Urothelium cell line (cell line): Measurements from ENCODE around the gene AAK1.

ENCODE experiments used
- DNase-seq: peaks from one replicate; pipeline ENCODE4 v3.0.0; 2011; ENCODE audit warnings: low spot score, mixed read lengths
- FAIRE-seq: peaks from 2 replicates; lab custom pipeline; 2011; peaks lifted over from hg19 to GRCh38; lab: Jason Lieb, UNC

The AAK1 gene

GRCh38 chr2:69501301-69501700, 142.2 kb downstream of the AAK1 start:
- DNase-seq (no peak), FAIRE-seq (no peak)

GRCh38 chr2:69499966-69500365, 143.6 kb downstream of the AAK1 start:
- DNase-seq (no peak), FAIRE-seq (no peak)

- FAIRE-seq: no peak
Observed at GRCh38 chr2:69499242-69499641, 144.3 kb downstream of the AAK1 start.

GRCh38 chr2:69495861-69496260, 147.7 kb downstream of the AAK1 start:
- FAIRE-seq: no peak
- no peak for DNase-seq

More at GRCh38 chr2:69499242-69499641, 144.3 kb downstream of the AAK1 start:
- no peak for DNase-seq

GRCh38 chr2:69495008-69495407, 148.5 kb downstream of the AAK1 start:
- FAIRE-seq (no peak), DNase-seq (no peak)

- DNase-seq: no peak
- FAIRE-seq: no peak
Observed at GRCh38 chr2:69494126-69494525, 149.4 kb downstream of the AAK1 start.

- DNase-seq: no peak
- FAIRE-seq: no peak
Observed at GRCh38 chr2:69493268-69493667, 150.3 kb downstream of the AAK1 start.

- no peak for DNase-seq
- FAIRE-seq: no peak
Observed at GRCh38 chr2:69491864-69492263, 151.7 kb downstream of the AAK1 start.

- FAIRE-seq: no peak
- no peak for DNase-seq
Observed at GRCh38 chr2:69490486-69490885, 153.1 kb downstream of the AAK1 start.

- FAIRE-seq (no peak), DNase-seq (no peak)
Observed at GRCh38 chr2:69489793-69490192, 153.7 kb downstream of the AAK1 start.

- no peak for DNase-seq
- no peak for FAIRE-seq
Observed at GRCh38 chr2:69483696-69484095, 159.8 kb downstream of the AAK1 start.

- DNase-seq: no peak
- no peak for FAIRE-seq
Observed at GRCh38 chr2:69483024-69483423, 160.5 kb downstream of the AAK1 start.

- FAIRE-seq: no peak
- no peak for DNase-seq
Observed at GRCh38 chr2:69482471-69482870, 161.1 kb downstream of the AAK1 start.

- DNase-seq: no peak
- no peak for FAIRE-seq
Observed at GRCh38 chr2:69481421-69481820, 162.1 kb downstream of the AAK1 start.

- no peak for FAIRE-seq
Observed at GRCh38 chr2:69477627-69478026, 165.9 kb downstream of the AAK1 start.

GRCh38 chr2:69474688-69475087, 168.9 kb downstream of the AAK1 start:
- DNase-seq: no peak

More at GRCh38 chr2:69477627-69478026, 165.9 kb downstream of the AAK1 start:
- DNase-seq: no peak

GRCh38 chr2:69471793-69472192, 171.7 kb downstream of the AAK1 start:
- no peak for DNase-seq
- FAIRE-seq: no peak

More at GRCh38 chr2:69474688-69475087, 168.9 kb downstream of the AAK1 start:
- no peak for FAIRE-seq

- DNase-seq: no peak
- no peak for FAIRE-seq
Observed at GRCh38 chr2:69470911-69471310, 172.6 kb downstream of the AAK1 start.

GRCh38 chr2:69469784-69470183, 173.8 kb downstream of the AAK1 start:
- DNase-seq: no peak
- FAIRE-seq: no peak

GRCh38 chr2:69469375-69469774, 174.2 kb downstream of the AAK1 start:
- FAIRE-seq (no peak), DNase-seq (no peak)

GRCh38 chr2:69466728-69467127, 176.8 kb downstream of the AAK1 start:
- peak; percentile 20 for FAIRE-seq
- DNase-seq: no peak

- no peak for DNase-seq
- no peak for FAIRE-seq
Observed at GRCh38 chr2:69465513-69466456, 177.8 kb downstream of the AAK1 start.
